Measurements from ENCODE around the gene PAQR9. TPM values are rescaled to one million over a fixed set of nuclear protein-coding genes. Genes with fewer than 3 reads are reported as not detected.

The PAQR9 gene
- total RNA-seq, 4 donors from 2014 or later, result 0.20 to 1.0 (median 0.27) TPM; not detected in 1

DNA sequence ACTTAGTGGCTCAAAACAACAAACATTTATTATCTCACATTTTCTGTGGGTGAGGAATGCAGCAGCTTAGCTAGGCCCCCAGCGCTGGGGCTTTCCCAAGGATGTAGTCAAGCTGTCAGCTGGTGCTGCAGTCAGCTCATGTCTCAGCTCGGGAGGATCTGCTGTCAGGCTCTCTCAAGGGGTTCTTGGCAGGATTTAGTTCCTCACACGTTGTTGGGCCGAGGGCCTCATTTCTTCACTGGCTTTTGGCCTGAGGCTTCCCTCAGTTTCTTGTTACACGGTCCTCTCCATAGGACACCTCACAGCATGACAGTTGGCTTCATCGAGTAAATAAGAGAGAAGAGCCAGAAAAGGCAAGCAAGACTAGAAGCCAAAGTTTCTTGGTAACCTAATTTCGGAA lies 24.2 kb upstream of the PAQR9 start:
- intact Hi-C loops (cut with DNase I; ENCODE audit: low total_unique reads), result loop anchor here (1.0 to 2.0 kb wide), 4 partner anchors 14 to 401 kb away; partner anchors contain the start of gene U2SURP
- Histone ChIP-seq H3K36me3 (no peaks in the 10 kb centered on the region), H3K4me1 (peaks cover 0 to 8% of the 10 kb centered on the region in 2 donors), H3K27ac (peak overlapping the region; percentile 52 to 74 (median 66)), H3K27me3 (no peaks in the 10 kb centered on the region), H3K9me3 (no peaks in the 10 kb centered on the region), H3K4me3 (no peak overlapping the region)
- DNase-seq (peak; percentile 57 to 73), ATAC-seq (peak; percentile 95 to 97)
- no peak for TF ChIP-seq POLR2A (IDR thresholded peaks at IDR 0.05)
- TF ChIP-seq, protein P1, sequence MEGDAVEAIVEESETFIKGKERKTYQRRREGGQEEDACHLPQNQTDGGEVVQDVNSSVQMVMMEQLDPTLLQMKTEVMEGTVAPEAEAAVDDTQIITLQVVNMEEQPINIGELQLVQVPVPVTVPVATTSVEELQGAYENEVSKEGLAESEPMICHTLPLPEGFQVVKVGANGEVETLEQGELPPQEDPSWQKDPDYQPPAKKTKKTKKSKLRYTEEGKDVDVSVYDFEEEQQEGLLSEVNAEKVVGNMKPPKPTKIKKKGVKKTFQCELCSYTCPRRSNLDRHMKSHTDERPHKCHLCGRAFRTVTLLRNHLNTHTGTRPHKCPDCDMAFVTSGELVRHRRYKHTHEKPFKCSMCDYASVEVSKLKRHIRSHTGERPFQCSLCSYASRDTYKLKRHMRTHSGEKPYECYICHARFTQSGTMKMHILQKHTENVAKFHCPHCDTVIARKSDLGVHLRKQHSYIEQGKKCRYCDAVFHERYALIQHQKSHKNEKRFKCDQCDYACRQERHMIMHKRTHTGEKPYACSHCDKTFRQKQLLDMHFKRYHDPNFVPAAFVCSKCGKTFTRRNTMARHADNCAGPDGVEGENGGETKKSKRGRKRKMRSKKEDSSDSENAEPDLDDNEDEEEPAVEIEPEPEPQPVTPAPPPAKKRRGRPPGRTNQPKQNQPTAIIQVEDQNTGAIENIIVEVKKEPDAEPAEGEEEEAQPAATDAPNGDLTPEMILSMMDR (IDR thresholded peaks at IDR 0.05 in 4 of 5, conservative IDR thresholded peaks at IDR 0.05 in 1 of 5), result no peak
- in situ Hi-C loops (cut with MboI; ENCODE audit: low sequenced_read_pairs in 4 of 4), result loop anchor here in 2 of 4 donors (10.0 to 25.0 kb wide), 2 partner anchors 163 to 400 kb away; partner anchors contain the start of genes ATR (in 1 of the 2) and PLS1 (in 1 of the 2)

DNA sequence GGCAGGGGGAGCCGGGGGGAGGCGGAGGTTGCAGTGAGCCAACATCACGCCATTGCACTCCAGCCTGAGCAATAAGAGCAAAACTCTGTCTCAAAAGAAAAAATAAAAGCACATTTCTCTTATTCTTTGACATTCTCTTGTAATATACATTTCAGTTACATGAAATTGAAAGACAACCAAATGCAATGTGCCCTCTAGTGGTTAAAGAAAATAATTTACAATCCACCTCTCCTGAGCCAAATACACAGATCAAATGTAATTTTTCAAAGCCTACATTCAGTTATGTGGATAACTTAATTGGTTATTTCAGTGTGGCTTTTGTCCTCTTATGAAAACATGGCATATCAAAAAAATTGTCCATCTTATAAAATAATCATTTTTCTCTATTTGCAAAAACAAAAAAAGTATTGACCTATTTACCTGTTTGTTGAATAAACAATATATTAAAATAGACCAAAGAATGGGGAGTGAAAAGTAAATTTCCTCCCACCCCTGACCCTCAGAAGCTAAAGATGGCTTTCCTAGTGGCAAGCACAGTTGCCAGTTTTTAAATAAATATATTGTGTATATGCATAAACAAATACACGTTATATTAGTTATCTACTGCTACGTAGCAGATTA lies 23.7 kb upstream of the PAQR9 start:
- Histone ChIP-seq H3K4me1 (peaks cover 0 to 8% of the 10 kb centered on the region in 2 donors), H3K27ac (peak overlapping the region; percentile 52 to 74 (median 66)), H3K4me3 (no peak overlapping the region), H3K27me3 (no peaks in the 10 kb centered on the region), H3K9me3 (no peaks in the 10 kb centered on the region), H3K36me3 (no peaks in the 10 kb centered on the region)
- in situ Hi-C loops (cut with MboI; ENCODE audit: low sequenced_read_pairs in 4 of 4), result loop anchor here in 2 of 4 donors (10.0 to 25.0 kb wide), 2 partner anchors 162 to 400 kb away; partner anchors contain the start of genes ATR (in 1 of the 2) and PLS1 (in 1 of the 2)
- intact Hi-C loops (cut with DNase I; ENCODE audit: low total_unique reads), result loop anchor here (1.0 to 2.0 kb wide), 4 partner anchors 14 to 400 kb away; partner anchors contain the start of gene U2SURP
- TF ChIP-seq POLR2A (IDR thresholded peaks at IDR 0.05), result no peak
- TF ChIP-seq, protein P1 (IDR thresholded peaks at IDR 0.05 in 4 of 5, conservative IDR thresholded peaks at IDR 0.05 in 1 of 5), result peak; percentile 45 to 70 (median 69)
- no peak for DNase-seq
- ATAC-seq, result peak; percentile 48 to 62

DNA sequence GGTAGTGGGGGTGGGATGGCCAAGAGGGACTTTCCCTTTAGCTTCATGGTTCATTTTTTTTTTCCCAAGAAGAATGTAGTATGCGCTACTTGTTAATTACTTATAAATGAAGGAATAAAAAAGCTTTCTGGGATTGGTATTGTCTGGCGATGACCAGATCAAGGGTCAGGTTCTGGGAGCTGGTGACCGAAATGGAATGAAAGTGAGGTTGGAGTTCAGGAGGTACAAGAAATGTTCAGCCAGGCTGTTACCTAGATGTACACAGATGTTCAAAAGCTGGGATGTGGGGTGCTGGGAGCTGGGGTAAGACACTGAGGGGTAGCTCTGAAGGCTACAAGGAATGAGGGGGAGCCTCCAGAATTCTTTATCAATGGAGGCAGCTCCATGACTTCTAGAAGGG lies 20.8 kb upstream of the PAQR9 start:
- H3K36me3 ChIP-seq, result no peaks in the 10 kb centered on the region
- in situ Hi-C loops (cut with MboI; ENCODE audit: low sequenced_read_pairs in 4 of 4), result loop anchor here in 2 of 4 donors (10.0 to 25.0 kb wide), 2 partner anchors 159 to 397 kb away; partner anchors contain the start of genes ATR (in 1 of the 2) and PLS1 (in 1 of the 2)
- H3K4me3 ChIP-seq, result no peak overlapping the region
- no peaks in the 10 kb centered on the region for H3K27me3 ChIP-seq
- intact Hi-C loops (cut with DNase I; ENCODE audit: low total_unique reads), result no loop called here
- peaks cover 0 to 8% of the 10 kb centered on the region in 2 donors for H3K4me1 ChIP-seq
- no peak for TF ChIP-seq POLR2A (IDR thresholded peaks at IDR 0.05)
- TF ChIP-seq, protein P1 (IDR thresholded peaks at IDR 0.05 in 4 of 5, conservative IDR thresholded peaks at IDR 0.05 in 1 of 5), result no peak
- ATAC-seq (no peak), DNase-seq (no peak)
- H3K27ac ChIP-seq, result no peak overlapping the region
- no peaks in the 10 kb centered on the region for H3K9me3 ChIP-seq

DNA sequence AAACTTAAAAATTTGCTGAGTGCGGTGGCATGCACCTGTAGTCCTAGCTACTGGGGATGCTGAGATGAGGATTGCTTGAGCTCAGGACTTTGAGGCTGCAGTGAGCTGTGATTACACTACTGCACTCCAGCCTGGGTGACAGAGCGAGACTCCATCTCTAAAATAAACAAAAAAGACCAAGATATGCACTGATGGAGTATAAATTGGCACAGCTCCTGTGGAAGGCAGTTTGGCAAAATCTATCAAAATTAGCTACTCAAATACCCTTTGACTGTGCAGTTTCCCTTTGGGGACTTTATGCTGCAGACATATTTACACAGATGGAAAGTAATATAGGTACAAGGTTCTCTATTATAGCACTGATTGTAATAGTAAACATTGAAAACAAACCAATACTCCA lies 19.8 kb upstream of the PAQR9 start:
- intact Hi-C loops (cut with DNase I; ENCODE audit: low total_unique reads), result no loop called here
- Histone ChIP-seq H3K27me3 (no peaks in the 10 kb centered on the region), H3K27ac (no peak overlapping the region), H3K4me1 (peaks cover 0 to 8% of the 10 kb centered on the region in 2 donors), H3K36me3 (no peaks in the 10 kb centered on the region), H3K4me3 (no peak overlapping the region), H3K9me3 (no peaks in the 10 kb centered on the region)
- DNase-seq (no peak), ATAC-seq (no peak)
- in situ Hi-C loops (cut with MboI; ENCODE audit: low sequenced_read_pairs in 4 of 4), result loop anchor here in 2 of 4 donors (10.0 to 25.0 kb wide), 2 partner anchors 159 to 396 kb away; partner anchors contain the start of genes ATR (in 1 of the 2) and PLS1 (in 1 of the 2)
- no peak for TF ChIP-seq POLR2A (IDR thresholded peaks at IDR 0.05)
- TF ChIP-seq, protein P1 (IDR thresholded peaks at IDR 0.05 in 4 of 5, conservative IDR thresholded peaks at IDR 0.05 in 1 of 5), result no peak
